HCT116 (cell line): ENCODE data around the gene APBA3.

Experiments used
- CEBPB ChIP-seq: IDR thresholded peaks from 2 replicates; pipeline ENCODE4 v1.6.1; 2012; ENCODE audit warnings: low read depth
- CTCF ChIP-seq, 3 experiments: fragments of 200-600 bp in 1 of 3; sonication (generic) in 1 of 3; IDR thresholded peaks in 2 of 3; conservative IDR thresholded peaks in 1 of 3; 2 replicates each; pipeline ENCODE4 v1.5.1; 2012 to 2017; ENCODE audit warnings: low read depth in 2 of 3, low read length in 2 of 3, antibody characterized with exemption in 1 of 3, borderline replicate concordance in 1 of 3, control low read depth in 1 of 3, mild to moderate bottlenecking in 1 of 3, mixed read lengths in 1 of 3, mixed run types in 1 of 3, moderate library complexity in 1 of 3; ENCODE audit not compliant: insufficient read depth in 1 of 3
- EZH2 ChIP-seq: fragments of 200-600 bp; sonication (generic); IDR thresholded peaks from 2 replicates; pipeline ENCODE4 v1.6.1; 2017; ENCODE audit warnings: antibody characterized with exemption, mixed run types
- EZH2phosphoT487 ChIP-seq: fragments of 200-600 bp; IDR thresholded peaks from 2 replicates; pipeline ENCODE4 v1.6.1; 2018; ENCODE audit warnings: antibody characterized with exemption, borderline replicate concordance
- MAX ChIP-seq: IDR thresholded peaks from 2 replicates; pipeline ENCODE4 v1.6.1; 2012
- POLR2A ChIP-seq: IDR thresholded peaks from 2 replicates; pipeline ENCODE4 v1.7.0; 2011; ENCODE audit warnings: borderline replicate concordance; ENCODE audit not compliant: insufficient read depth, insufficient read length; ENCODE audit errors: extremely low read depth
- POLR2AphosphoS5 ChIP-seq: IDR thresholded peaks from 2 replicates; pipeline ENCODE4 v1.6.1; 2011; ENCODE audit warnings: mild to moderate bottlenecking, low read depth, low read length, moderate library complexity
- SIN3A ChIP-seq: IDR thresholded peaks from 2 replicates; pipeline ENCODE4 v1.6.1; 2012; ENCODE audit warnings: low read depth
- YY1 ChIP-seq: IDR thresholded peaks from 2 replicates; pipeline ENCODE4 v1.6.1; 2011; ENCODE audit warnings: low read length, low read depth, moderate library complexity, mild to moderate bottlenecking; ENCODE audit not compliant: insufficient replicate concordance; ENCODE audit errors: extremely low read depth
- ZNF274 ChIP-seq: fragments of 200-500 bp; sonication (Bioruptor generic); IDR thresholded peaks from 2 replicates; pipeline ENCODE4 v1.6.1; 2014; ENCODE audit warnings: mild to moderate bottlenecking, low read depth, low read length, inconsistent platforms

GRCh38 chr19:3776479-3777040, 15.1 kb upstream of the APBA3 start:
- TF ChIP-seq YY1: no peak
- no peak for TF ChIP-seq ZNF274
- TF ChIP-seq EZH2: no peak
- TF ChIP-seq EZH2phosphoT487: no peak
- no peak for TF ChIP-seq CTCF (IDR thresholded peaks at IDR 0.05 in 2 of 3, conservative IDR thresholded peaks at IDR 0.05 in 1 of 3; ENCODE audit: borderline replicate concordance in 1 of 3, insufficient read depth in 1 of 3, low read depth in 2 of 3, low read length in 2 of 3)
- TF ChIP-seq POLR2A: no peak
- no peak for TF ChIP-seq POLR2AphosphoS5
- no peak for TF ChIP-seq SIN3A
- no peak for TF ChIP-seq CEBPB
- no peak for TF ChIP-seq MAX
